T47D (cell line): Measurements from ENCODE around the gene RAD9B.
A peak's percentile ranks its signal among the peaks of the same experiment; 100 is the strongest.
"Not testable (repeated sequence)": the region's sequence is repeated elsewhere in the genome, so short reads cannot be mapped to it uniquely, and the experiment has no call there.

Source experiments
- DNase-seq, 2 experiments: peaks; one replicate each; pipeline versions ENCODE4 v3.0.0 to v3.0.0-alpha.2; 2011 to 2012; ENCODE audit warnings: low read depth in 1 of 2, low spot score in 1 of 2
- JUND ChIP-seq: IDR thresholded peaks from 2 replicates; pipeline ENCODE4 v1.6.1; 2012; ENCODE audit warnings: low read depth
- in situ Hi-C: cut with HindIII; loops from 2 replicates; pipeline ENCODE4 v1.10.0; 2016; ENCODE audit warnings: low sequenced_read_pairs, low pct_unique_long_range_greater_than_20kb

The RAD9B gene

DNA sequence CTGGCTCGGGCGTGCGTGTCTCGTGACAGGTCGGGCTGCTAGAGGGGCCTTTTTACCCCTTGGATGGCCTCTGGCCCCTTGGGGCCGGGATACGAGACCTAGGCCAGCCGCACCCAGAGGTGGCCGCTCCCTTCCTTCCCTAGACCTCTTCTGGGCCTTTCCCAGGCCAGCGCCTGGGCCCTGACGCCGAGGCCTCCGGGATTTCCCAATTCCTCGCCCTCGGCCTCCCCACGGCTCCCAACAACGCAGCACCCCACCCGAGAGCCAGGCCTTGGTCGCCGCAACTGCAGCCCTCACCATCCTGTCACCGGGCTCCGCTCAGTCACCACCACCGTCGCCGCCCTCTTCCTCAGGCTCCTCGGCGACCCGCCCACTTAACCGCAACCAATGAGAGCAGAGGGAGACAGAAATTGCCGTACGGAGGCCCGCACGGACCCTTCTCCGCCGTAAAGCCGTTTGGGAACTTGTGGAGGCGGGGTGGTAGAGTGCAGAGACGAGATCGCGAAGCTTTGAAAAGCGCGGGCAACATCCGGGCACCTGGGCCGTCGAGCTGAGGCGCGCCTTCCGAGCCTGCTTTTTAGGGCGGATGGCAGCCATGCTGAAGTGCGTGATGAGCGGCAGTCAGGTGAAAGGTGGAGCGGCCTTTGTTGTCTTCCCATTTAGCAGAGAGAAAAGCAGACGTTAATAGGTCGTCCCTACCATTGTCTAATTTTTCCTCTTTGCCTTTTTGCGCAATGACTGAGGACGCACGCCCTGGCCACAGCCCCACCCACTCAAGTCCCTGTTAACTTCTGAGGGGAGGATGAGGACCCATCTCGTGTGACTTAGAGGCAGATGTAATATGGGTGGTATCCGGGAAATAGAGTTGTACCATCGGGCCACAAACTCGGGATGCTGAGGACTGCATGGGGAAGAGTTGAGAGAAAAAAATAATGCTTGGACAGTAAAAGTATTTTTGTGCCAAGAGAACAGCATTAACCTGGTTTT is at the start of gene RAD9B, which contains the start of gene VPS29:
Gene RAD9B (plus strand): TSS at position 580 of the 987 bp plus-strand sequence. CDS start 7 bp downstream, at position 587.
Gene VPS29 (minus strand): TSS at position 360 of the 987 bp plus-strand sequence. CDS start 60 bp downstream, at position 300.
- TF ChIP-seq JUND: no peak
- in situ Hi-C loops: no loop called here
- DNase-seq: peak; percentile 86 to 99

DNA sequence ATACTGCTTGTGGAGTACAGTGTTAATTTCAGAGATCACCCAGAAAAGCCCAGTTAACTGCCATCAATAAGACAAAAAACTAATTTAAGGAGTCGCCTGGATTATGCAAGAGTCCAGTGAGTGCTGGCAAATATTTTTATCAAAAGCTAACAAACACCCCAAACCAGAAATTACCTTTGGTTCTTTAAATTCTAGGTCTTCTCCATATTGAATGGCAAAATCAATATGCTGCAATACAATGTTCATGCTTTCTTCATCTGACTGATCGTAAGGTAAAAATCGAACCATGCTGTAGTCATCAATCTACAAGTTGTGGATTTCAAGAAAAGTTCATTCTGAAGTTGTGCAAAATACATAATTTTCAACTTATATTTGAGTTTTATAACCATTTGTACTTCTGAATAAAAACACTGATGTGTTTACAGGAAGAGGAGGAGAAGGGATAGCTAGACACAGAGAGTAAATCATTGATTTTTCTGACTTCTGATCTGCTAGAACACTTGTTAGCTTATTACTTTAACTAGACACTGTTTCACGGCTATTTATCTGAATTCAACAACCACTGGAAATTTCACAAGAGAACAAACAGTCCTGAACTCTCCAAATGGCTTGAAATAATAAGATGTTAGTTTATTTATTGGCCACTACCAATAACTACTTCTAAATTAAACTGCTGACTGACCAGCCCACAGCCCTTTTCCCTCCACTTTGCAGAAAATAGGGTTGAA is 48.4 kb upstream of the RAD9B start:
- in situ Hi-C loops: no loop called here
- DNase-seq: no peak
- no peak for TF ChIP-seq JUND

DNA sequence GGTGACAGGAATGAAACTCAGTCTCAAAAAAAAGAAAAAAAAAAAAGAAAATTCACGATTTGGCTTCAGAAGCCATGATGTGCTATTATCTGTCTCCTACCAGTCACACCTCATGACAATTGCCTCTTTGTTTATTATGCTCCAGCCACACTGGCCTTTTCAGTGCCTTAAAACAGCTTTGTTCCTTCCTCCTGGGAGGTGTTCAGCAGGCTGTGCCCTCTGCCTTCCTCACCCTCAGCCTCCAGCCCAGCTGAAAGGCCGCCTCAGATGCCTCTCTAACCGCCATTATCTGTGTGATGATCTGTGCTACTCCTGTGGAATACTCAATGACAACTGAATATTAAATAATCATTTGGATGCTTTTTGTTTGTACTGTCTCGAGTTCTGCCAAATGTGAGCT is 43.4 kb upstream of the RAD9B start:
- no peak for TF ChIP-seq JUND
- in situ Hi-C loops: no loop called here
- no peak for DNase-seq

DNA sequence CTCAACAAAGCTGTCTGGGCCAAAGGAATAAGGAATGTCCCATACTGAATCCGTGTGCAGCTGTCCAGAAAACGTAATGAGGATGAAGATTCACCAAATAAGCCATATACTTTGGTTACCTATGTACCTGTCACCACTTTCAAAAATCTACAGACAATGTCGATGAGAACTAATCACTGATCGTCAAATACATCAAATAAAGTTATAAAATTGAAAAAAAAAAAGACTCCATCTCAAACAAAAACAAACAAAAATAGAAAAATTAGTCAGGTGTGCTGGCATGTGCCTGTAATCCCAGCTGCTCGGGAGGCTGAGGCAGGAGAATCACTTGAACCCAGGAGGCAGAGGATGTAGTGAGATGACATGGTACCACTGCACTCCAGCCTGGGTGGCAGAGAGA is 40.9 kb upstream of the RAD9B start:
- in situ Hi-C loops, DNase-seq: not testable (repeated sequence)

DNA sequence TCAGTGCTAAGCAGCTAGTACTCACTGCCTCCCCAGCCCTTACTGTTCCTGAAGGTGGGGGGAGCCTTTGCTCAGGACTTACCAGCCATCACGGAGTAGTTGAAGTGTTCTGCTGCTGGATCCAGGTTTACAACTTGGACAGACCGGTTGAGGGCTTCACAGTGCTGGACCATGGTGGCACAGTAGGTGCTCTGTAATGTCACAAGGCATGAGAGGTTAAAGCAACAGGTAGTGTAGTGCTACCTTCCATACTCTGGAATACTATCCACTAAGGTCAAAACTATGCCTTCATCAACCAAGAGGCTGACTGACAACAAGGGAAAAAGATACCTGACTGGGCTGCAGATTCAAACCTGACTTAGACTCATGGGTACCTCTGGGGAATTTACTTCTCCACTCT is 37.1 kb upstream of the RAD9B start:
- no peak for TF ChIP-seq JUND
- in situ Hi-C loops: no loop called here
- no peak for DNase-seq

DNA sequence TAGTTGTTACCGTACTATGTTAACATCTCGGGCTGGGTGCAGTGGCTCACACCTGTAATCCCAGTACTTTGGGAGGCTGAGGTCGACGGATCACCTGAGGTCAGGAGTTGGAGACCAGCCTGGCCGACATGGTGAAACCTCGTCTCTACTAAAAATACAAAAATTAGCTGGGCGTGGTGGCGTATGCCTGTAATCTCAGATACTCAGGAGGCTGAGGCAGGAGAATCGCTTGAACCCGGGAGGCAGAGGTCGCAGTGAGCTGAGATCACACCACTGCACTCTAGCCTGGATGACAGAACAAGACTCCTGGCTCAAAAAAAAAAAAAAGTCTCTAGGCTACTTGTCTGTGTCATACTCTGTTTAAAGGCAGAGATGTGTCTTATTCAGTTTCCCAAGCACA is 36.4 kb upstream of the RAD9B start:
- DNase-seq, in situ Hi-C loops: not testable (repeated sequence)

DNA sequence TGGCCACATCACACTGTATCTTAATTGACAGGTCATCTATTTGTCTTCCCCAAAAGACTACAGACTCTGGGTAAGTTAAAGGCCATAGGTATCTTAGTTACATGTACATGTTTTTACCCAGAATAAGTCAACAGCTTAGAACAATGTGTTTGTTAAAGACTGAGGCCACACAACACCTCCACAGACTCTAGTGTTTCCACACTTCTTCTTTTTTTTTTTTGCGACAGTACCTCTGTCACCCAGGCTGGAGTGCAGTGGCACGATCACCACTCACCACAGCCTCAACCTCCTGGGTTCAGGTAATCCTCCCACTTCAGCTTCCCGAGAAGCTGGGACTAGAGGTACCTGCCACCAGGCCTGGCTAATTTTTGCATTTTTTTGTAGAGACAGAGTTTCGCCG is 35.3 kb upstream of the RAD9B start:
- in situ Hi-C loops: no loop called here
- DNase-seq: no peak

DNA sequence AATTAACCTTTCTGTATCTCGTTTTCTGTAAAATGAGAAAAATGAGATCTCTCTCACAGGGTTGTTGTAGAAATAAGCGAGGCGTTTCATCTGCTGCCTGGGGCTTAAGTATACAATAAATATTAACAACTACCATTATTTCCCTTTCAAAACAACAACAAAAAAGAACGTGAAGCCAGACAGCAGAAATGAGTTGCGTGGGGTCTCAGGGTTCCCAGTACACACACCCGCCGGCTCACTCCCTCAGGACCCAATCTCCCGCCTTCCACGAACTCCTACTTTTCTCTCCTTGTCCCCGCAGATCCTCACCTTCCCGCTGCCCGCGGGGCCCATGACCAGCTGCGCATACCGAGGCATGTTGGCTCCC is 34.3 kb upstream of the RAD9B start:
- TF ChIP-seq JUND: no peak
- in situ Hi-C loops: no loop called here

More for the DNA sequence above, 35.3 kb upstream of the RAD9B start:
- no peak for TF ChIP-seq JUND

DNA sequence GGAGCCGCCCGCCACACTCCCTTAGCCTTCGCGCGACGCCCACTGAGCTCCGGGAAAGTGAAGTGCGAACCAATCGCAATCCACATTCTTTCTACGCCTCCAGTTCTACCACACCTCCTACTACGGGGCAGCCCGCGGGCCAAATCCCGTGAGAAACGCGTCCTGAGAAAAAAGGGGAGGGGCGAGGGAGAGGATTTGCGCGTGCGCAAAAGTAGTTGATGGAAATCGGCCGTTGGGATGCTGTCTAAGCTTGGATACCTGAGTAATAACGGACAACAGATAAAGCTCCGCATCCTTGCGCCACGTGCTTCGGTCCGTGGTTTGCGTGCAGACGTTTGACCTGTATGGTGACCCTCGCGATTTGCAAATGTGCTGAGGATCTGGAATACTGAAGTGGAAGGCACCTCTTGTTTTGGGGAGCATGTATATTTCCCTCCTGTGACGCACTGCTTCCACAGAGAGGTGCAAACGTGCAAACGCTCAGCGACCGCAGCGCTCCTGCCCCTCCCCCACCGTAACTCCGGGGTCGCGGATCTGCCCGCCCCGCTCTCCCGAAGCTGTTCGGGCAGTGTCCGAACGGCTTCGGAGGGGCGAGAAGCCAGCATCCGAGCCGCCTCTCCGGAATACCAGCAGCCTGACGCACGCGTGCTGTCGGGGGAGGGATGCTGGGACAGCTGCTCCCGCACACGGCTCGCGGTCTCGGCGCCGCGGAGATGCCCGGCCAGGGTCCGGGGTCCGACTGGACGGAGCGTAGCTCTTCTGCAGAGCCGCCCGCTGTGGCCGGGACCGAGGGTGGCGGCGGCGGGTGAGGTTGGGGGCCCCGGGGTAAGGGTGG is 33.7 kb upstream of the RAD9B start, which contains the start of the genes FAM216A and GPN3:
Gene FAM216A (plus strand): TSS at position 632 of the 835 bp plus-strand sequence. CDS start 31 bp downstream, at position 663.
Gene GPN3 (minus strand): TSS at position 44 of the 835 bp plus-strand sequence. CDS start 54 bp downstream, outside the sequence.
- in situ Hi-C loops: no loop called here
- DNase-seq: peak; percentile 91 to 100
- TF ChIP-seq JUND: no peak

More for the DNA sequence above, 34.3 kb upstream of the RAD9B start:
- no peak for DNase-seq

DNA sequence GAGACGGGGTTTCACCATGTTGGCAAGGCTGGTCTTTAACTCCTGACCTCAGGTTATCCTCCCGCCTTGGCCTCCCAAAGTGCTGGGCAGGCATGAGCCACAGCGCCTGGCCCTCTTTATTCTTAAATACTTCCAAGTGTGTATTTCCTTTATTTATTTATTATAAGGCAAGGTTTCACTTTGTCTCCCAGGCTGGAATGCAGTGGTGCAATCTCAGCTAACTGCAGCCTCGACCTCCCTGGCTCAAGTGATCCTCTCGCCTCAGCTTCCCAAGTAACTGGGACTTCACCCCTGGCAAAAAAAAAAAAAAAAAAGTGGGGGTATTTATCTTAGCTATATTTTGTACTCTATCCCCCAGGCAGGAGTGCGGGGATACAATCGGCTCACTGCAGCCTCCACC is 26.7 kb upstream of the RAD9B start:
- no peak for DNase-seq
- in situ Hi-C loops: no loop called here
- TF ChIP-seq JUND: no peak

DNA sequence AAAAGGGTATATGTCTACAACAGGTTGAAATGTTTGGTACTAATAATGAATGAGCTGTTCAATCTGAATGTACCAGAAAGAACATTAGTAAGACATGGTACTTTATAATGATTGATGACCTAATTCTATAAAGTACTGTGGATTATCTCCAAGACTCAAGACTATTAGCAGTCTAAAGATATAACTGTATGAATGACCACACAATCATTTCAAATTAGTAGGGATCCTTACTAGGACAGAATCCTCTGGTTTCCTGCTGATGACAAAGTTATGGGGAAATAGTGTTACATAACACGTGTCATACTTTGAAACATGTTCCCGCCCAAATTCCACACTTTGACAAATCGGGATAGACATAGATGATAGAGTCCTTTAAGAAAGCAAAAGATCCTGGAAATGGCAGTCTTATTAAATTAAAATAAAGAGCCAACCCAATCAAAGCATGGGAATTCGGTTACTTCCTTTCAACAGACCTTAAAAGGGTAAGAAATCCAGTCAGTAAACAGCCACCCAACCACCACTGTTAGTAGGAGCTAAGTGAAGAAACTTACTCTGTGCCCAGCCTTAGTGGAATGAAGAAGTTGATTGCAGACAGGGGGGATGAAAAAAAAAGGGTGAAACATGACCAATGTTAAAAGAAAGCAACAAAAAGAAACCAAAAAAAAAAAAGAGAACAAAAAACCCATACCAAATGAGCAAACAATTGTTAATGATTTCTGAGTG is 3.0 kb upstream of the RAD9B start:
- no peak for TF ChIP-seq JUND
- in situ Hi-C loops: no loop called here

More for the DNA sequence above, 3.0 kb upstream of the RAD9B start:
- peak in 1 of 2 experiments; percentile 28 for DNase-seq
